ENCODE data around the gene PKN2.

GRCh38 chr1:88691540-88691939 is 7.5 kb downstream of the PKN2 start:
- TF ChIP-seq CTCF (conservative IDR thresholded peaks at IDR 0.05 in 1 of 2, IDR thresholded peaks at IDR 0.05 in 1 of 2; ENCODE audit: extremely low read depth in 1 of 2, insufficient read depth in 1 of 2, low read depth in 1 of 2, low read length in 2 of 2) (no peak), EZH2 (IDR thresholded peaks at IDR 0.05; ENCODE audit: borderline replicate concordance, low read length) (no peak)
